Thoracic aorta (tissue), 2 donors: ENCODE data around the gene NAGA. TPM values are rescaled to one million over a fixed set of nuclear protein-coding genes. Genes with fewer than 3 reads are reported as not detected.

Source experiments
- ATAC-seq: fragments of 150-250 bp; one replicate; pipeline ENCODE4 v1.8.0; 2017; ENCODE audit warnings: low read depth; ENCODE audit not compliant: insufficient number of reproducible peaks, low FRiP score
- DNase-seq: peaks from one replicate; pipeline ENCODE4 v3.0.0-alpha.2; 2020; ENCODE audit warnings: low spot score
- H3K27ac ChIP-seq, 2 donors: fragments of 200-600 bp; sonication (generic); 1 replicate in 1 of 2; 2 replicates in 1 of 2; pipeline ENCODE4 v1.5.1; 2016; ENCODE audit warnings: mild to moderate bottlenecking in 2 of 2, moderate library complexity in 2 of 2
- H3K27me3 ChIP-seq: fragments of 200-600 bp; sonication (generic); replicated peaks from 2 replicates; pipeline ENCODE4 v1.6.0; 2016; ENCODE audit warnings: mild to moderate bottlenecking; ENCODE audit not compliant: insufficient read depth
- H3K36me3 ChIP-seq: fragments of 200-600 bp; sonication (generic); one replicate; pipeline ENCODE4 v1.5.1; 2016
- H3K4me1 ChIP-seq, 2 donors: fragments of 200-600 bp; sonication (generic); 1 replicate in 1 of 2; 2 replicates in 1 of 2; pipeline versions ENCODE4 v1.5.1 to v1.6.0; 2016; ENCODE audit warnings: low read depth in 2 of 2, mild to moderate bottlenecking in 1 of 2; ENCODE audit not compliant: control insufficient read depth in 1 of 2
- H3K4me3 ChIP-seq: fragments of 200-600 bp; sonication (generic); 2 replicates; pipeline ENCODE4 v1.5.1; 2016; ENCODE audit warnings: mild to moderate bottlenecking
- H3K9me3 ChIP-seq: fragments of 200-600 bp; sonication (generic); 2 replicates; pipeline ENCODE4 v1.5.1; 2016
- CTCF ChIP-seq: fragments of 200-600 bp; sonication (generic); IDR thresholded peaks from one replicate; pipeline ENCODE4 v1.5.1; 2019; ENCODE audit warnings: antibody characterized with exemption
- total RNA-seq, 2 donors: library from RNA; depleted of rRNA; stranded (reverse); fragments of >200 nt; gene quantifications; one replicate each; pipeline versions ENCODE4 v1.1.0 to v1.2.3, GENCODE V29; 2016

NAGA gene
- total RNA-seq, 2 donors from 2014 or later = 41.7 to 52.7 TPM

DNA sequence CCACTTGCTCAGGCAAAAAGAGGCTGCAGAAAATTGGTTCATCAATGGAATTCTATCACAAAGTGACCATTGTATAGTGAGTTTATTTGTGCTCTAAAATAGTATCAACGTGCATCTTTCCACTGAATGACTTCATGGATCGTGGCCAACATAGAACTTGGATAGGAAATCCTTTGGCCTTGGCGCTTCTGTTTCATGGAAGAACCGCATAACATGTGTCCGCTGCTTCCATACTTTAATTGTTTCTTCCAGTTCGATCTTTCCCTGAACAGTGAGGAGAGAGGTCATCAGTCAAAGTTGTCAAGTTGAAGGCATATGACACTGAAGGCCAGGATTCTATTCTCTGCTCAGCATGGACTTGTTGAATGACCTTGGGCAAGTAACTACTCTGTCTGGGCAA lies 15.4 kb upstream of the NAGA start:
- ATAC-seq = no peak
- Histone ChIP-seq H3K9me3 (no peaks in the 10 kb centered on the region), H3K4me1 (peaks cover 5 to 25% of the 10 kb centered on the region in 2 donors), H3K27ac (no peak overlapping the region), H3K36me3 (peaks cover 37% of the 10 kb centered on the region), H3K27me3 (no peaks in the 10 kb centered on the region), H3K4me3 (no peak overlapping the region)
- no peak for TF ChIP-seq CTCF
- DNase-seq = no peak

DNA sequence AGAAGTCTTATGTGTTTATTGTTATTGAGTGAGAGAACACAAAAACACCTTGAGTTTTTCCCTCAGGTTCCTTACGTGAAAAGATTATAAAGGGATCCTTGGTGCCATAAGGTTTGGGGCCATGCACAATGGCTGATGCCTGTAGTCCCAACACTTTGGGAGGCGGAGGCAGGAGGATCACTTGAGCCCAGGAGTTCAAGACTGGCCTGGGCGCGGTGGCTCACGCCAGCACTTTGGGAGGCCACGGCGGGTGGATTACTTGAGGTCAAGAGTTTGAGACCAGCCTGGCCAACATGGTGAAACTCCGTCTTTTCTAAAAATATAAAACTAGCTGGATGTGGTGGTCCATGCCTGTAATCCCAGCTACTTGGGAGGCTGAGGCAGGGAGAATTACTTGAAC lies 14.3 kb upstream of the NAGA start:
- Histone ChIP-seq H3K4me1 (peaks cover 5 to 28% of the 10 kb centered on the region in 2 donors), H3K9me3 (no peaks in the 10 kb centered on the region), H3K36me3 (peaks cover 37% of the 10 kb centered on the region), H3K27ac (no peak overlapping the region), H3K4me3 (no peak overlapping the region), H3K27me3 (no peaks in the 10 kb centered on the region)
- no peak for ATAC-seq
- TF ChIP-seq CTCF = no peak
- DNase-seq = no peak

GRCh38 chr22:42083119-42083518 lies 12.5 kb upstream of the NAGA start:
- DNase-seq (no peak), ATAC-seq (no peak)
- Histone ChIP-seq H3K27ac (no peak overlapping the region), H3K36me3 (peaks cover 37% of the 10 kb centered on the region), H3K9me3 (no peaks in the 10 kb centered on the region), H3K4me3 (no peak overlapping the region), H3K27me3 (no peaks in the 10 kb centered on the region), H3K4me1 (peaks cover 8 to 27% of the 10 kb centered on the region in 2 donors)
- TF ChIP-seq CTCF = no peak

GRCh38 chr22:42080287-42080686 lies 9.7 kb upstream of the NAGA start:
- no peak for TF ChIP-seq CTCF
- Histone ChIP-seq H3K27ac (peak overlapping the region; percentile 98 to 99), H3K4me3 (peak overlapping the region; percentile 78), H3K4me1 (peaks cover 8 to 40% of the 10 kb centered on the region in 2 donors), H3K27me3 (no peaks in the 10 kb centered on the region), H3K9me3 (no peaks in the 10 kb centered on the region), H3K36me3 (peaks cover 26% of the 10 kb centered on the region)
- DNase-seq = no peak
- no peak for ATAC-seq

GRCh38 chr22:42079319-42080251 lies 9.0 kb upstream of the NAGA start, which contains the start of gene SMDT1:
Gene SMDT1 (plus strand): TSS chr22:42079700. CDS start chr22:42079769, 69 bp downstream.
- DNase-seq (peak; percentile 97), ATAC-seq (peak; percentile 93)
- Histone ChIP-seq H3K36me3 (peaks cover 19% of the 10 kb centered on the region), H3K9me3 (no peaks in the 10 kb centered on the region), H3K27ac (peak within 1 kb of the TSS; percentile 98 to 99), H3K4me3 (peak within 1 kb of the TSS; percentile 78), H3K27me3 (no peaks in the 10 kb centered on the region), H3K4me1 (peaks cover 14 to 47% of the 10 kb centered on the region in 2 donors)
- no peak for TF ChIP-seq CTCF
